ENCODE results near the gene MIA. TPM values are rescaled to one million over a fixed set of nuclear protein-coding genes. Genes with fewer than 3 reads are reported as not detected.
"Not testable (repeated sequence)": the region's sequence is repeated elsewhere in the genome, so short reads cannot be mapped to it uniquely, and the experiment has no call there.

MIA gene
- polyA plus RNA-seq, 4 donors: 2.7 to 4.3 (median 3.2) TPM; not detected in 1

DNA sequence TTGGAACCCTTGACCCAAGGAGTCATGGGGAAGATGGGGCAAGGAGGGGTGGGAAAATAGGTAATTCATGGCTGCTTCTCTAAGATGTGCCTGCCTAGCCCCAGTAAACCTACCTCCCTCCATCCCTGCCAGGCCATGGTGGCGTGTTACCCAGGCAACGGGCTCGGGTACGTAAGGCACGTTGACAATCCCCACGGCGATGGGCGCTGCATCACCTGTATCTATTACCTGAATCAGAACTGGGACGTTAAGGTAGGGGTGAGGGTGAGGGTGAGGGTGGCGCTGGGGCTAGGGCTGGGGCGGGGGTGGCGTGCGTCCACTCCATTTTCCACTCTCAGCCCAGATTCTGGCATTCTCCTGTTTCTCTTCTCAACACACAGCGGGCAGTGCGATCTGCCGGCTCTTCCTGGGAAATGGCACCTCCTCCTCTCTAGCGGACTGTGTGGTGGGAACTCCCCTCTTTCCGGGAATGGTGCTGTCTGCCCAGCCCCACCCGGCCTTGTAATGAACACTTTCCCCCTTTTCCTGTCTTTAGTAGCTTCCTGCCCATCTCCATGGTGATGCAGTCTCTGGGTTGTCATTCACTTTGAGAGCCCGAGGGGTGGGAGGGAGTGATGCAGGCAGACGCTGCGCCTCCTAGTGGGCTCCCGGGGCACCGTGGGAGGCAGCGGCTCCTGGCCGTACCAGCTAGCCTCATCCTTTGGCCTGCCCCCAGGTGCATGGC is 31.3 kb downstream of the MIA start:
- H3K27ac ChIP-seq (ENCODE audit: low read depth in 1 of 3, low read length in 2 of 3): peak overlapping the region in 2 of 3 donors; percentile 49 to 90
- H3K36me3 ChIP-seq (ENCODE audit: control insufficient read depth in 3 of 3, insufficient read depth in 2 of 3, low read depth in 1 of 3, low read length in 3 of 3): peaks cover 0 to 86% (median 3%) of the 10 kb centered on the region in 3 donors
- H3K4me3 ChIP-seq (ENCODE audit: low read depth in 1 of 3, low read length in 3 of 3): no peak overlapping the region
- H3K9me3 ChIP-seq (ENCODE audit: control insufficient read depth in 2 of 2, insufficient read depth in 1 of 2, low read depth in 1 of 2, low read length in 1 of 2): no peaks in the 10 kb centered on the region
- WGBS, 3 donors: 33 to 71% (median 67%) methylated on average over 26 of the region's 26 CpGs
- FAIRE-seq (no peak), DNase-seq (peak; percentile 40 to 90)
- H3K4me1 ChIP-seq (ENCODE audit: control insufficient read depth in 3 of 3, insufficient read depth in 2 of 3, low read depth in 1 of 3, low read length in 2 of 3): peaks cover 18 to 61% (median 33%) of the 10 kb centered on the region in 3 donors
- no peaks in the 10 kb centered on the region for H3K27me3 ChIP-seq (ENCODE audit: control insufficient read depth in 3 of 3, insufficient read depth in 3 of 3, low read length in 3 of 3)

DNA sequence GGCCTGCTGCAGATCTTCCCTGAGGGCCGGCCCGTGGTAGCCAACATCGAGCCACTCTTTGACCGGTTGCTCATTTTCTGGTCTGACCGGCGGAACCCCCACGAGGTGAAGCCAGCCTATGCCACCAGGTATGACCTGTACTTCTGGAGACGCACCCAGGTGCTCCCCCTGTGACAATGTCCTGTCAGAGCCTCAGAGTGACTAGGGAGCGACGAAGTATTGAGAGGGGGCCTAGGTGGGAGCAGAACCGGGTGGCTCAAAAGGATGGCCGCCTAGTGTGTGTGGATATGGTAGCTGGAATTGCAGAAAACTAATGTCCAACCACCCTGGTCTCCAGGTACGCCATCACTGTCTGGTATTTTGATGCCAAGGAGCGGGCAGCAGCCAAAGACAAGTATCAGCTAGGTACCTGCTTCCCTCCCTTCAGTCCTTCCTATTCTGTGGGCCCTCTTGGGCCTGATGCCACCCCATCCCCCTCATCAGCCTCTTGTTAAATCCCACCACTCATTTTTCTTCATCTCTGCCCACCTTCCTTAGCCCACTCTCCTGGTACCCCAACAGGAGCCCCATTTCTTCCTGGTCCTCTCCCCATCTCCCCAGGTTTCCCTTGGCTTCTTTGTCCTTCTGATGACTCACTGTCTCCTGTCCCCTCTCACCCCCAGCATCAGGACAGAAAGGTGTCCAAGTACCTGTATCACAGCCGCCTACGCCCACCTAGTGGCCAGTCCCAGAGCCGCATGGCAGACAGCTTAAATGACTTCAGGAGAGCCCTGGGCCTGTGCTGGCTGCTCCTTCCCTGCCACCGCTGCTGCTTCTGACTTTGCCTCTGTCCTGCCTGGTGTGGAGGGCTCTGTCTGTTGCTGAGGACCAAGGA is 32.1 kb downstream of the MIA start:
- no peak overlapping the region for H3K4me3 ChIP-seq (ENCODE audit: low read depth in 1 of 3, low read length in 3 of 3)
- peak overlapping the region in 2 of 3 donors; percentile 49 to 90 for H3K27ac ChIP-seq (ENCODE audit: low read depth in 1 of 3, low read length in 2 of 3)
- peaks cover 18 to 61% (median 35%) of the 10 kb centered on the region in 3 donors for H3K4me1 ChIP-seq (ENCODE audit: control insufficient read depth in 3 of 3, insufficient read depth in 2 of 3, low read depth in 1 of 3, low read length in 2 of 3)
- no peaks in the 10 kb centered on the region for H3K27me3 ChIP-seq (ENCODE audit: control insufficient read depth in 3 of 3, insufficient read depth in 3 of 3, low read length in 3 of 3)
- H3K36me3 ChIP-seq (ENCODE audit: control insufficient read depth in 3 of 3, insufficient read depth in 2 of 3, low read depth in 1 of 3, low read length in 3 of 3): peaks cover 0 to 78% (median 3%) of the 10 kb centered on the region in 3 donors
- WGBS, 3 donors: 71 to 82% (median 78%) methylated on average over 18 of the region's 18 CpGs
- DNase-seq (peak in 1 of 2 donors; percentile 21), FAIRE-seq (no peak)
- H3K9me3 ChIP-seq (ENCODE audit: control insufficient read depth in 2 of 2, insufficient read depth in 1 of 2, low read depth in 1 of 2, low read length in 1 of 2): no peaks in the 10 kb centered on the region

DNA sequence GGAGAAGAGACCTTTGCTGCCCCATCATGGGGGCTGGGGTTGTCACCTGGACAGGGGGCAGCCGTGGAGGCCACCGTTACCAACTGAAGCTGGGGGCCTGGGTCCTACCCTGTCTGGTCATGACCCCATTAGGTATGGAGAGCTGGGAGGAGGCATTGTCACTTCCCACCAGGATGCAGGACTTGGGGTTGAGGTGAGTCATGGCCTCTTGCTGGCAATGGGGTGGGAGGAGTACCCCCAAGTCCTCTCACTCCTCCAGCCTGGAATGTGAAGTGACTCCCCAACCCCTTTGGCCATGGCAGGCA is 32.7 kb downstream of the MIA start:
- Histone ChIP-seq H3K4me3 (ENCODE audit: low read depth in 1 of 3, low read length in 3 of 3) (no peak overlapping the region), H3K9me3 (ENCODE audit: control insufficient read depth in 2 of 2, insufficient read depth in 1 of 2, low read depth in 1 of 2, low read length in 1 of 2) (no peaks in the 10 kb centered on the region), H3K4me1 (ENCODE audit: control insufficient read depth in 3 of 3, insufficient read depth in 2 of 3, low read depth in 1 of 3, low read length in 2 of 3) (peaks cover 13 to 58% (median 33%) of the 10 kb centered on the region in 3 donors), H3K27me3 (ENCODE audit: control insufficient read depth in 3 of 3, insufficient read depth in 3 of 3, low read length in 3 of 3) (no peaks in the 10 kb centered on the region), H3K27ac (ENCODE audit: low read depth in 1 of 3, low read length in 2 of 3) (peak overlapping the region in 1 of 3 donors; percentile 90), H3K36me3 (ENCODE audit: control insufficient read depth in 3 of 3, insufficient read depth in 2 of 3, low read depth in 1 of 3, low read length in 3 of 3) (peaks cover 0 to 72% (median 3%) of the 10 kb centered on the region in 3 donors)
- DNase-seq: no peak
- 89 to 91% (median 89%) methylated on average over 2 of the region's 2 CpGs for WGBS, 3 donors
- no peak for FAIRE-seq

DNA sequence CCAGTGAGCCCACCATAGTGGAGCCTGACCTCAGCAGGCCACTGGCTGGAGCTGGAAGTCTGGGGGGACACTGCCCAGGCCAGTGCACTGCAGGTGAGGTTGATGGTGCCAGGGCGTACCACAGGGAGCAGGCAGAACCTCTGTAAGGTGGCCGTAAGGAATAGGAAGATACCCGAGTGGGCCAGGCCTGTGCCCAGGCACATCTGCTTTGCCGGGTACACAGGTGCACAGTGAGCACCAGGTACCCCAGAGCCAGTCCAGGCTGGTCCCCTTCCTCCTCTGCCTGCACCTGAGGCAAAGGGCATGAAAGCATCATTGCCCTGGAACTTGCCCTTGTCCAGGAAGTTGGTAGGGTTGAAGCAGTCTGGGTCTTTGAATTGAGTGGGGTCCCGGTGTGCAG is 33.2 kb downstream of the MIA start:
- FAIRE-seq (no peak), DNase-seq (no peak)
- Histone ChIP-seq H3K36me3 (ENCODE audit: control insufficient read depth in 3 of 3, insufficient read depth in 2 of 3, low read depth in 1 of 3, low read length in 3 of 3) (peaks cover 0 to 67% (median 3%) of the 10 kb centered on the region in 3 donors), H3K27ac (ENCODE audit: low read depth in 1 of 3, low read length in 2 of 3) (no peak overlapping the region), H3K27me3 (ENCODE audit: control insufficient read depth in 3 of 3, insufficient read depth in 3 of 3, low read length in 3 of 3) (no peaks in the 10 kb centered on the region), H3K4me3 (ENCODE audit: low read depth in 1 of 3, low read length in 3 of 3) (no peak overlapping the region), H3K4me1 (ENCODE audit: control insufficient read depth in 3 of 3, insufficient read depth in 2 of 3, low read depth in 1 of 3, low read length in 2 of 3) (peaks cover 8 to 54% (median 27%) of the 10 kb centered on the region in 3 donors), H3K9me3 (ENCODE audit: control insufficient read depth in 2 of 2, insufficient read depth in 1 of 2, low read depth in 1 of 2, low read length in 1 of 2) (no peaks in the 10 kb centered on the region)
- 91 to 98% (median 93%) methylated on average over 5 of the region's 5 CpGs for WGBS, 3 donors

DNA sequence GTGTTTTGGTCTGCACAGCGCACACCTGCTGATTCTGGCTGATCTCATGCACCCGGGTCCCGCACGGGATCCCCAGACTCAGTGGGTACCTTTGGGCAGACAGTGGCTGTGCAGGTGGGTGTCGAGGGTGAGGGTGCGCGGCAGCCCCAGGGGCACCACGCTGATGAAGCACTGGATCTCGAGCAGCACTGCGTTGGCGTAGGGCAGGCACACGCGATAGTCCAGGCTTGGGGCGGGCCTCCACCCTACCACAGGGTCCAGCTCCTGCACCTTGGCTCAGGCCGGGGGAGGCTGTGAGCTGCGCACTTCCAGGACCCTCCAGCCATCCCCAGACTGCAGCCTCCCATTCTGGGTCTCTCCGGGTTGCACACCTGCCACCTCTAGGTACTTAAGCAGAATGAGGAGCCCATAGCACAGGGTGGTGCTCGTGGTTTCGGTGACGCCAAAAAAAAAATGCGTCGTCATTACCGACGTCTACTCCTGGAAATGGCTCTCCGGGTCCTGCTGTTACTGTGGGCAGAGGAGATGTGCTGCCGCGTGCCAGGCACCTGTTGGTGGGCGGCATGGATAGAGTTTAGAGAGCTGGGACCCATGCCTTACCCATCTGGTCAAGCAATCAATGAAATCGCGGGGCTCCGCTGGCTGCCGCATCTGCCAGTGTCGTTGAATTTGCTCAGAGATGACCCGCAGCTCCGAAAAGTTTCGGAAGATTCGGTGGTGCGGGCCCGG is 34.2 kb downstream of the MIA start:
- Histone ChIP-seq H3K4me3 (ENCODE audit: low read depth in 1 of 3, low read length in 3 of 3) (peak overlapping the region in 1 of 3 donors; percentile 62), H3K36me3 (ENCODE audit: control insufficient read depth in 3 of 3, insufficient read depth in 2 of 3, low read depth in 1 of 3, low read length in 3 of 3) (peaks cover 0 to 57% (median 3%) of the 10 kb centered on the region in 3 donors), H3K4me1 (ENCODE audit: control insufficient read depth in 3 of 3, insufficient read depth in 2 of 3, low read depth in 1 of 3, low read length in 2 of 3) (peaks cover 0 to 44% (median 18%) of the 10 kb centered on the region in 3 donors), H3K9me3 (ENCODE audit: control insufficient read depth in 2 of 2, insufficient read depth in 1 of 2, low read depth in 1 of 2, low read length in 1 of 2) (no peaks in the 10 kb centered on the region), H3K27me3 (ENCODE audit: control insufficient read depth in 3 of 3, insufficient read depth in 3 of 3, low read length in 3 of 3) (no peaks in the 10 kb centered on the region), H3K27ac (ENCODE audit: low read depth in 1 of 3, low read length in 2 of 3) (peak overlapping the region in 1 of 3 donors; percentile 84)
- WGBS, 3 donors: 92 to 96% (median 96%) methylated on average over 33 to 39 of the region's 39 CpGs
- DNase-seq (no peak), FAIRE-seq (no peak)

DNA sequence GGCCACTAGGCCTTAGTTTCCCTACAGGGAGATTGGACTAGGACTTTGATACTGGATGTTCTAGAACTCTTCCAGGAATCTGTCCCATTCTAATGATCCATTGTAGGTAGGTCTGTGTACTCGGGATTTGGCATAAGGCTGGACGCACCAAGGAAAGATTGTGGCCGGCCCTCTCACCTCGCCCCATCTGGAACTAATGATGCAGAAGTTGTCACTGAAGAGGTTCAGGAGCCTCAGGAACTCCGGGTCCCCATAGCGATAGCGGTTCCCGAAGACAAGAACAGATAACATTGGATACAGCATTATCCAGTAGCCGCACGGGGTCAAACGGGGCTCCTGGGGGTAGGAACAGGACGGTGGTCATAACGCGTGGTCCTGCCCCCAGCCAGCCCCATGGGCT is 34.8 kb downstream of the MIA start:
- Histone ChIP-seq H3K27ac (ENCODE audit: low read depth in 1 of 3, low read length in 2 of 3) (peak overlapping the region in 2 of 3 donors; percentile 84 to 89), H3K36me3 (ENCODE audit: control insufficient read depth in 3 of 3, insufficient read depth in 2 of 3, low read depth in 1 of 3, low read length in 3 of 3) (peaks cover 0 to 50% (median 3%) of the 10 kb centered on the region in 3 donors), H3K4me1 (ENCODE audit: control insufficient read depth in 3 of 3, insufficient read depth in 2 of 3, low read depth in 1 of 3, low read length in 2 of 3) (peaks cover 0 to 38% (median 17%) of the 10 kb centered on the region in 3 donors)

DNA sequence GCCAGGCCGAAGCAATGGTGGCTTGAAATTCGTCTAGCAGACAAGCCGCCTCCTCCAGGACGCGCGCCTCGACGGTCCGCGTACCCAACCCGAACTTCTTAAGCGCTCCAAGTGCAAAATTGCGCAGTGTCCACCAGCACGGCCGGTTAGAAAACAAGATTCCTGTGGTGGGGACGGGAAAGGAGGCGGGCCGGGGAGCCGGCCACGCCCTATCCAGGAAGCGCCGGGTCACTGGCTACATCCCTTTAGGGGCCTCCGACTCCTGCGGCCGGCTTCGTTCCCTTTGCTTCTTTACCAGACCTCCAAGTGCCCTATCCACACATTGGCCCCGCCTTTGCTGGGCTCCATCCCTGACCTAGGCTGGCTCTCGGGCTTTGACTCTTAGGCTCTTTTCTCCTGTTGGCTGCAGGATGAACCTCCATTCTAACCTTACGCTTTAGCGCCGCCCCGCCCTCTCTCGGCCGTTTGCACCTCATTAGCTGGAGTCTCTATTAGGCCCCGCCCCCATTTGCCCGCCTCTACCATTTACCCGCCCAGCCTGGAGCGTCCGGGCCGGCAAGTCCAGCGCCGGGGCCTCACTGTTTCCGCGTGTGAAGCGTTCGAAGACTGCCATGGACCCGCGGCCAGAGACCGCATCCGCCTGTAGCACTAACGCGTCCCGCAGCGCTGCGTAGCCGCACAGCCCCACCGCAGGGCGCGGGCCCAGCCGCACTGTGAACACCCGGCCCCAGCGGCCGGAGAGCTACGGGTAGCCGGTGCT is 35.5 kb downstream of the MIA start:
- Histone ChIP-seq H3K4me1 (ENCODE audit: control insufficient read depth in 3 of 3, insufficient read depth in 2 of 3, low read depth in 1 of 3, low read length in 2 of 3) (peaks cover 0 to 31% (median 12%) of the 10 kb centered on the region in 3 donors), H3K4me3 (ENCODE audit: low read depth in 1 of 3, low read length in 3 of 3) (peak overlapping the region; percentile 31 to 62 (median 38)), H3K36me3 (ENCODE audit: control insufficient read depth in 3 of 3, insufficient read depth in 2 of 3, low read depth in 1 of 3, low read length in 3 of 3) (peaks cover 0 to 44% (median 3%) of the 10 kb centered on the region in 3 donors), H3K27ac (ENCODE audit: low read depth in 1 of 3, low read length in 2 of 3) (peak overlapping the region in 2 of 3 donors; percentile 84 to 89)
- not testable (repeated sequence) for H3K9me3 ChIP-seq (ENCODE audit: control insufficient read depth in 2 of 2, insufficient read depth in 1 of 2, low read depth in 1 of 2, low read length in 1 of 2); H3K27me3 ChIP-seq (ENCODE audit: control insufficient read depth in 3 of 3, insufficient read depth in 3 of 3, low read length in 3 of 3); FAIRE-seq
- peak; percentile 78 to 91 for DNase-seq
- 3 to 14% (median 11%) methylated on average over 42 to 63 of the region's 65 CpGs for WGBS, 3 donors

More for the DNA sequence above, 34.8 kb downstream of the MIA start:
- FAIRE-seq: no peak
- WGBS, 3 donors: 57 to 87% (median 70%) methylated on average over 8 to 14 of the region's 14 CpGs
- no peak for DNase-seq
- Histone ChIP-seq H3K4me3 (ENCODE audit: low read depth in 1 of 3, low read length in 3 of 3) (peak overlapping the region in 1 of 3 donors; percentile 62), H3K9me3 (ENCODE audit: control insufficient read depth in 2 of 2, insufficient read depth in 1 of 2, low read depth in 1 of 2, low read length in 1 of 2) (no peaks in the 10 kb centered on the region), H3K27me3 (ENCODE audit: control insufficient read depth in 3 of 3, insufficient read depth in 3 of 3, low read length in 3 of 3) (no peaks in the 10 kb centered on the region)

Data from small intestine (tissue), 7 donors.